ENCODE measurements around the gene MAPK6. TPM values are rescaled to one million over a fixed set of nuclear protein-coding genes. Genes with fewer than 3 reads are reported as not detected.

The MAPK6 gene
- total RNA-seq, 1 donor from 2014 or later: 17.9 TPM

DNA sequence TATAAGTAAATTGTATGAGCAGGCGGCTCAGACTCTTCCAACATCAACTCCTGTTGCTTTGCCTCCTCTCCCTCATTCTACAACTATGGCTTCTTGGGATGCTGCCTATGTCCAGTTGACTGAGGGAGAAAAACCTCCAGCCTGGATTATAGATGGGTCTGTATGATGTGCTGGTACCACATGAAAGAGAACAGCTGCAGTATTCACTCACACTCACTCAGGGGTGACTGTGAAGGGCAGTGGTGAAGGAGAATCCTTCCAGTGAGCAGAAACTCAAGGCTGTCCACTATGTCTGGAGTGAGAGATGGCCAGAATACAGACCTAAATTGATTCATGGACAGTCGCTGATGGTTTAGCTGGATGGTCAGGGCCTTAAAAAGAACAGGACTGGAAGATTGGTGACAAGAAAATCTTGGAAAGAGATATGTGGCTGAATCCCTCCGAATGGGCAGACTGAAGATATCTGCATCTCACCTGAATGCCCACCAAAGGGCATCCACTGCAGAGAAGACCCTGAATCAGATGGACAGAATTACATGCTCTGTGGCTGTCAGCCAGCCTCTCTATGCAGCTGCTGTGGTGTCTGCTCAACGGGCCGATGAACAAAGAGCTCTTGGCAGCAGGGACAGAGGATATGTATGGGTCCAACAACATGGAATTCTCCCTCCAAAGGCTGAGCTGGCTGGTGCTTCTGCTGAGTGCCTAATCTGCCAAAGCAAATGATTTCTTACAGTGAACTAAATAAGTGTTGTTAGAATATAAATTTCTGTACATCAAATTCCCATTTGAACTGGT is 95.4 kb downstream of the MAPK6 start:
- DNase-seq (no peak), ATAC-seq (no peak)
- intact Hi-C loops (cut with micrococcal nuclease): no loop called here

DNA sequence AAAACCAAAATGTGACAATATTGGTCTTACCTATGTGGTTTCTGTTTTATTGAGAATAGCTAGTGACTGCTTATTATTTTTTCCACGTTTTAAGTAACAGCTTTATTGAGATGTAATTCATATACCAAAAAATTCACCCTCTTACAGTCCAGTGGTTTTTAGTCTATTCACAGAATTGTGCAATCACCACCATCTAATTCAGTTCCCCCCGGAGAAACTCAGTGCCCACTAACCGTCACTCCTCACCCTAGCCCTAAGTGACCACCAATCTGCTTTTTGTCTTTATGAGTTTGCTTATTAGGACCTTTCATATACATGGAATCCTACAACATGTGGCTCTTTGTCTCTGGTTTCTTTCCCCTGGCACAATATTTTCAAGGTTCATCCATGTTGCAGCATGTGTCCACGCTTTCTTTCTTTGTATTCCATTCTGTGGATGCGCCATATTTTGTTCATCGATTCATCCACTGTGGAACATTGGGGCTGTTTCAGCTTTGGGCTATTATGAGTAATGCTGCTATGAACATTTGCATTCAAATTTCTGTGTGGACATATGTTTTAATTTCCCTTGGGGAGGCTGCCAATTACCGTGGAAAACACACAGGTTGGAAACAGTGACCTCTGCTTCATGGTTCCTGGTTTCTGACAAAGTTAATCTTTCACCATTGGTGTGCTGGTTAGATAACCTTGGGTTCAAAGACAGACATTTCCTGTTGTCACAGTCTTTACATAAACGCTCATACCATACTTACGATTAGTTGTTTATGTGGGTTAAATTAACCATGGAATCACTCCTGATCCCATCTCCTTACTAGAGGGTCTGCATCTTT is 96.8 kb downstream of the MAPK6 start:
- intact Hi-C loops (cut with micrococcal nuclease): no loop called here
- DNase-seq: no peak

More for the DNA sequence above, 96.8 kb downstream of the MAPK6 start:
- no peak for ATAC-seq

Other genes starting within 250 kb of the MAPK6 start
- gene TMOD3, start 189.6 kb upstream of the MAPK6 start, total RNA-seq: 19.9 TPM
- gene LEO1, start 47.4 kb upstream of the MAPK6 start, total RNA-seq: 9.0 TPM
- gene BCL2L10, start 93.6 kb downstream of the MAPK6 start, total RNA-seq: not detected
- 10.1 TPM for gene GNB5, start 172.2 kb downstream of the MAPK6 start, total RNA-seq